ENCODE results near the gene BPIFB2. TPM values are rescaled to one million over a fixed set of nuclear protein-coding genes. Genes with fewer than 3 reads are reported as not detected.
"Not testable (repeated sequence)": the region's sequence is repeated elsewhere in the genome, so short reads cannot be mapped to it uniquely, and the experiment has no call there.

The BPIFB2 gene
- total RNA-seq, 4 donors from 2014 or later: not detected

- intact Hi-C loops (cut with DNase I): loop anchor here (10.0 kb wide), 1 partner anchor 82 kb away; no protein-coding TSS in a partner anchor
- H3K36me3 ChIP-seq: no peaks in the 10 kb centered on the region
- no peaks in the 10 kb centered on the region for H3K9me3 ChIP-seq
- H3K27ac ChIP-seq: no peak overlapping the region
- no peak for TF ChIP-seq POLR2A (IDR thresholded peaks at IDR 0.05)
- TF ChIP-seq CTCF (IDR thresholded peaks at IDR 0.05): no peak
- no peak overlapping the region for H3K4me3 ChIP-seq (replicated peaks in 1 of 3)
- no peaks in the 10 kb centered on the region for H3K27me3 ChIP-seq
- DNase-seq: no peak
- 70 to 73% methylated on average over 2 of the region's 2 CpGs for WGBS, 2 donors
- H3K4me1 ChIP-seq: no peaks in the 10 kb centered on the region
Observed at GRCh38 chr20:33042983-33043730, 35.7 kb downstream of the BPIFB2 start.

- no peak for DNase-seq
- intact Hi-C loops (cut with DNase I): loop anchor here (10.0 kb wide), 1 partner anchor 81 kb away; no protein-coding TSS in a partner anchor
- H3K27ac ChIP-seq: no peak overlapping the region
- WGBS, 2 donors: 44 to 74% methylated on average over 1 of the region's 1 CpG
- no peaks in the 10 kb centered on the region for H3K36me3 ChIP-seq
- H3K9me3 ChIP-seq: no peaks in the 10 kb centered on the region
- TF ChIP-seq POLR2A (IDR thresholded peaks at IDR 0.05) (no peak), CTCF (IDR thresholded peaks at IDR 0.05) (no peak)
- H3K4me3 ChIP-seq (replicated peaks in 1 of 3): no peak overlapping the region
- H3K4me1 ChIP-seq: no peaks in the 10 kb centered on the region
- no peaks in the 10 kb centered on the region for H3K27me3 ChIP-seq
Observed at GRCh38 chr20:33043731-33044181, 36.3 kb downstream of the BPIFB2 start.

- DNase-seq; H3K4me3 ChIP-seq (replicated peaks in 1 of 3); H3K9me3 ChIP-seq; H3K4me1 ChIP-seq; H3K27me3 ChIP-seq; H3K36me3 ChIP-seq; H3K27ac ChIP-seq: not testable (repeated sequence)
- intact Hi-C loops (cut with DNase I): loop anchor here (10.0 kb wide), 1 partner anchor 80 kb away; no protein-coding TSS in a partner anchor
- WGBS, 2 donors: 82 to 87% methylated on average over 15 of the region's 15 CpGs
Observed at GRCh38 chr20:33045129-33045721, 37.7 kb downstream of the BPIFB2 start.

- Histone ChIP-seq H3K9me3 (no peaks in the 10 kb centered on the region), H3K27ac (no peak overlapping the region), H3K4me1 (no peaks in the 10 kb centered on the region), H3K4me3 (replicated peaks in 1 of 3) (no peak overlapping the region), H3K36me3 (no peaks in the 10 kb centered on the region), H3K27me3 (no peaks in the 10 kb centered on the region)
- intact Hi-C loops (cut with DNase I): loop anchor here (10.0 kb wide), 1 partner anchor 78 kb away; no protein-coding TSS in a partner anchor
- 83 to 87% methylated on average over 3 of the region's 3 CpGs for WGBS, 2 donors
- TF ChIP-seq POLR2A (IDR thresholded peaks at IDR 0.05) (no peak), CTCF (IDR thresholded peaks at IDR 0.05) (no peak)
- DNase-seq: no peak
Observed at GRCh38 chr20:33046412-33046811, 38.9 kb downstream of the BPIFB2 start.

- intact Hi-C loops (cut with DNase I): no loop called here
Observed at GRCh38 chr20:33051333-33051732, 43.8 kb downstream of the BPIFB2 start.

More at GRCh38 chr20:33051333-33051732, 43.8 kb downstream of the BPIFB2 start:
- H3K27ac ChIP-seq: no peak overlapping the region
- no peaks in the 10 kb centered on the region for H3K27me3 ChIP-seq
- no peaks in the 10 kb centered on the region for H3K9me3 ChIP-seq
- WGBS, 2 donors: 68 to 69% methylated on average over 4 of the region's 4 CpGs
- no peak overlapping the region for H3K4me3 ChIP-seq (replicated peaks in 1 of 3)
- no peaks in the 10 kb centered on the region for H3K36me3 ChIP-seq
- H3K4me1 ChIP-seq: no peaks in the 10 kb centered on the region
- DNase-seq: no peak
- TF ChIP-seq CTCF (IDR thresholded peaks at IDR 0.05) (no peak), POLR2A (IDR thresholded peaks at IDR 0.05) (no peak)

Measured in thyroid gland (tissue), 4 donors.